HG02623 (cell line): Measurements from ENCODE around the gene MOB2.

Experiments
- ATAC-seq: cut with Tn5 transposase; IDR thresholded peaks from one replicate; pipeline ENCODE4 v1.9.1; 2021; ENCODE audit warnings: moderate library complexity; ENCODE audit not compliant: unreplicated experiment

Gene MOB2

DNA sequence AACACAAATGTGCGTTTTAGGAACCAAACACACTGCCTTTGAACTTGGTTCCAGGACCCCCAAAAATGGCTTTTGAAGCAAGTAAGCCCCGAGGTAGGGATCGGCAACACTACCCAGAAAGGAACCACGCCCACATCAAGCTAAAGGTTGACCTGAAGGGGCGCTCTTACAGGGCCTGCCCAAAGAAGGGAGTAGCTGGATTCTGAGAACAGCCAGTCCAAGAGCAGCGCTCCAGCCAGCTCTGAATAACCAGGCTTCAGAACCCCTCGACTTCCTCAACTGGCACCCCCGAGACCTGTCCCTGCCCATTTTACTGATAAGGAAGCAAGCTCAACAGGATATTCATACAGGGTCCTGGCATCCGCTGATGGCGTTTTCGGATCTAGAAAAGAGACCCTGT lies 18.9 kb upstream of the MOB2 start:
- no peak for ATAC-seq

DNA sequence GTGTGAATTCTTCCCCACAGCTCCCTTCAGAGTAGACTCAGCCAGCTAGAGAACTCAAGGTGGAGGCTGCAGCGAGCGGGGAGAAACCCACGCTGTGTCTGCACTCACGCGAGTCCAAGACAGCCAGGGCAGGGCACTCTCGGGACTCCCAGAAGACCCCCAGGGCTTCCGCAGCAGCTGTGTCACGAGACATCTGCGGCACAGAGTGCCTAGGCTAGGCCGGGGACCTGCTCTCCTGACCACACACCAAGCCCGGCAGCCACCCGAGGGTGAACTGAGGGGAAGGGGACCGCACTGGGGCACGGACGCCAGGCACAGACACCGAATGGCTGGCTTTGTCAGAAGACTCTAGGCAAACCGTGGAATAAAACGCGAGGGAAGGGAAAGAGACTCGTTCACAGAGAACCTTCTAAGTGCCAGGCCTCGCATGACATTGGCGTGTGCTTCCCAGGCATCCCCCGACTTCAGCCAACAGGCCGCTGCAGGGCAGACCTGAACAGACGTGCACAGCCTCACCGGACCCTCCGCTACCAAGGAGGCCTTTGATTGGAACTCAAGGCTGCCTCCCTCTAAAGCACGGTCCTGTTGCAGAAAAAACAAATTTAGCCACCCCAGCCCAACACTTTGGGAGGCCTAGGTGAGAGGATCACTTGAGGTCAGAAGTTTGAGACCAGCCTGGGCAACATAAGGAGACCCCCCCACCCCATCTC lies 18.2 kb upstream of the MOB2 start:
- ATAC-seq, result no peak

DNA sequence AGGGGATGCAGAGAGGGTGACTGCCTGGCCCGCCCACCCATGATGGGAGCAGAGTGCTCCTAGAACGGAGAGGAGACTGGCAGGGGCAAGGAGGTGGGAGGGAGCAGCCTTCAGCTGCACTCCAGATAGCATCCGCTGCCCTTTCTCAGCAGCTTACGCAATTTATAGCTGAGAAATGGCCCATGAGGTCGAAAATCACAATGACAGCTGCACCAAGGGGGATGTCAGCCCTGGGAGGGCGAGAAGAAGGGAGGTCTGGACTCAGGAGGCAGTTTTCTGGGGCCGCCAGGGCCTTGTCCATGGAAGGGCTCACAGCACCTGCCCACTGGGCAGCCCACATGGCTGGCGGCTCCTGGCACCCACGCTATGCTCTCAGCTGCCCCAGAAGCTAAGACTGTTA lies 17.6 kb upstream of the MOB2 start:
- ATAC-seq, result no peak

DNA sequence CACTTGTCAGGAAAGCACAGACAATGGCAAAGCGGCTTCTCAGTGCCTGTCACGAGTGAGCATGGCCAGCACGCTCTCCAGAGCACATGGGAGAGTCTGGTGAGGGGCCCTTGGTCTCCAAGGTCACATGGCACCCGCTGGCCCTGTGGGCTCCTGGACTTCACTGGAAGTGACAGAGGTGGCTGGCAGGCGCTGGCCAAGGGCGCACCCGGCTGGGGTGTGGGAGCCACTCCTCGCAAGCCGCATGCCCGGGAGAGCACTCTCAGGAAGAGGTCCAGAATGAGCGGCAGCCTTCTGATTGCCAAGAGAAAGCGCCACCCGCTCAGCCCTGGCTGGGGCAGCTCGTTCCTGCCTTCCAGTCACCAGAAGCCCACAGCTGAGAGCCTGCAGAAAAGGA lies 17.1 kb upstream of the MOB2 start:
- no peak for ATAC-seq

DNA sequence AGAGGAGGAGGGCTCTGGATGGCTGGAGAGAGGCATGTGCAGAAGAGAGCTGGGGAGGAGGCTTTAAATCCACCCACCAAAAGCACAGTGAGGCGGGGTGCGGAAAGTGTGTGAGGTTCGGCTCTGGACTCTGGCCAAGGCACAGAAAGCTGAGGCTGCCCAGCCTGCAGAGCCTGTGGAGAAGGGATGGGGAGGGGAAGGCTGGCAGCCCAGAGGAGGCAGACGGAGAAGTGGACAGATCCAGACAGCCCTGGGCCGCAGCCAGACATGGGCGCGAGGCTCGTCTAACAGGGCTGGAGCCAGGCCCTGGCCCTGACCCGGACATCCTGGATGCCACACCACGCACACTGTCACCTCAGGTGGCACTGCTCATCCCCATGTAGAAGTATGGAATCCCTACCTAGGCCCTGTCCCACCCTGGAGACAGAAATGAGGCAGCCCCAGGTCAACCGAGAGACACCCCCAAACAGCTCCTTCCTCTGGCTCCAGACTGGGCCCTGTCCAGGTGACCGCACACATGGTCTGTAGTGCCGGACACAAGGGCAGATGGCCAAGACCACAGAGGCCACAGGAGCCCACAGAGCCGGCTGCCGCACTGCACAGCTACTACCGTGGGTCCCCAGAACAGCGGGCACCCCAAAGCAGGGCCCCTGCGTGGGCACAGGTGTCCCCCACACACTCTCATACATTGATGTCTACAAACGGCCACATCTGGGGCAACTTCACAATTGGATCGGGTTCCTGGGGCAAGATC lies 16.6 kb upstream of the MOB2 start:
- no peak for ATAC-seq

DNA sequence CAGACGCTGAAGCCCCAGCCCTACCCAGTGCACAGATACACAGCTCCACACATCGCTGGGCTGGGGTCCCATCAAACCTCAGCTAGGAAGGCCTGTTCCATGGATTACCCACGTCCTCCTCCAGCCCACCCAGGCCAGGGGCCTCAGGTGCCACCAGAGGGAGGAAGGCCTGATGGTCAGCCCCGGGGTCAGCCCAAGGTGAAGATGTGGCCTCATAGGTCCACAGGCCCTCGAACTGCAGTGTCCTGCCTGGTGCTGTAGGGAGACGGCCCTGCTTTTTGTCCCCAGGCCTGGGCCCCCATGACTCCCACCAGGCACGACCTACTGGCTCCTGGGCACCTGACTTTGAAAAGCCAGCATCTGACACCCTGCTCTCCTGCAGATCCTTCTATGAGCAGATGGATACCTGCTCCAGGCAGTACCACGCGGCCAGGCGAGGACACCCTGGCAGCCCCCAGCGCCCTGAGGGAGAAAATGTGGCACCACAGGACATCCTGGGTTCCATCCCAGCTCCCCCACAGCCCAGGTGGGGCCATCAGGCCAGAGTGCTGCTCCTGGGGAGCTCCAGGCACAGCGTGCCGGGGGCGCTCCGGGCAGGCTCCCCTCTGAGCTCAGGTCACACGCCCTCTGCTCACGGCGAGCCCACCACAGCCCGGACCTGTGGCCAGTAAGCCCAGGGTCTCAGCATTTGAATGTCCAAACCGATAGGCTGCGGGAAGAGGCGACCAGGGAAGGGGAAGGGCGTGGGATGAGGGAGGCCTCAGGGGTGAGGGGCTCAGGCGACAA lies 15.8 kb upstream of the MOB2 start:
- ATAC-seq, result no peak

DNA sequence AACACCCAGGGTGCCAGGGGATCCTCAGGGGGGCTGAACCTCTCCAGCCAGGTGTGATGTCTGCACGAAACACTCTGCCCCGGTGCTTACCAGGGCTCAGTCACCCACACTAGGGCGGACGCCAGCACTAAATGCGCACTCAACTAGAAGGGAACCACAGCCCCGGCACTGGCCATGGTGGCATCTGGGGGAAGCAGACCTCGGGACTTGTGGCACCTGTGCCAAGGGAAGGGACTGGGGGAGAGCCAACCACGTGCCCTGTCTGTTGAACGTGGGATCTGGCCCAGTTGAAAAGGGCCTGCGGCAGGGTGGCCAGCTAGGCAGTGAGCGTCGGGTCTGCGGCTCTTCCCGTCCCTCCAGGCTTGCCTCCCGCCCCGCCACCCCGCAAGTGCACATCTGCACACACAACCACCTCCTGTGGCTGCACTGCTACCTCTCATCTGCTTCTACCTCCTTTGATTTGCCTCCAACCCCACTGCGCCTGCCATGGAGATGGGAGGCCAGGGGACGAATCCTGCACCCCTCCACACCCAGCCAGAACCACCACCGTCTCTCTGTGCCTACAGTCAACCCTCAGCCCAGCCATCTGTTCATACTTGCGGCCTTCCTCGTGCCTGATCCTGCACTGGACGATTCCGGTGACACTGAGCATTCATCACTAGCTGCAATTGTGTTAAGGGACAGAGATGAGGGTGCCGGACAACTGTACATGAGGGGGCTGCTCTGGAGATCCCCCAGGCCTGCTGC lies 15.0 kb upstream of the MOB2 start:
- no peak for ATAC-seq

DNA sequence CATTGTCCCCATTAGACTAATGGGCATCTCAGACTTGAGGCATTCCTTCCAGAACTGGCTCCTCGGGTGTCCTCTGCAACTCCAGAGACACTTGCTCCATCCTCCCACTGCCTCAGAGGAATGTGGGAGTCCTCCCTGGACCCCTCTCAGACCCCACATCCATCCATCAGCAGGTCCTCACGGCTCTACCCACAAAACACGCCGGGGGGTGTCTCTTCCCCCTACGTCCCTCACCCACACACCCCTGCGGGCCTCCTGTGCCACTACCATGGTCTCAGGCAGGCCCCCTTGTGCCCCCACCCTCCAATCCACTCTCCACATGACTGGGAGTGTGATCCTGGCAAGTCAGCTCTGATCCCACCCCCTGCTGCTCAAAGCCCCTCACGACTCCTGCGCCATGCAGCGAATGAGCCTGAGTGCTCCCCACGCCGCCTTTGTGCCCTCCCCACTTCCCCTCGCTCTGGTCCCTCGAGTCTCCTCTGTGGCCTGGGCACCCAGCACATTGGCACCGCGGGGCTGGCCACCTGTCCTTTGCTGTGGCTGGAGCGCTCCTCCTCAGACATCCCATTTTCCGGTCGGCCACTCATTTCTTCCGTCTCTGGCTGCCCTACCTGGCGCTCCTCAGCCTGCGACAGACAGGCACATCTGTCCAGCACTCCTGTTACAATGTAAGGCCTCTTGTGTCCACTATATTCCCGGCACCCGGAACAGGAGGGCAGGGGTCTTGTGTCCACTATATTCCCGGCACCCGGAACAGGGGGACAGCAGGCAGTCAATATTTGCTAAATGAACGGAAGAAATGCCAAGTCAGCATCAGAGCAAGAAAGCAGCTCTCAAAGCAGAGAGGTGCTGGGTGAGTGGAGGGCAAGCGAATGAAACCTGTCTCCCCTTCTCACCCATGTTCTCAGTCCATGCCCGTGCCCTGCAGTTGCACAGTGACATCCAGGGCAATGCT lies 14.2 kb upstream of the MOB2 start:
- no peak for ATAC-seq

DNA sequence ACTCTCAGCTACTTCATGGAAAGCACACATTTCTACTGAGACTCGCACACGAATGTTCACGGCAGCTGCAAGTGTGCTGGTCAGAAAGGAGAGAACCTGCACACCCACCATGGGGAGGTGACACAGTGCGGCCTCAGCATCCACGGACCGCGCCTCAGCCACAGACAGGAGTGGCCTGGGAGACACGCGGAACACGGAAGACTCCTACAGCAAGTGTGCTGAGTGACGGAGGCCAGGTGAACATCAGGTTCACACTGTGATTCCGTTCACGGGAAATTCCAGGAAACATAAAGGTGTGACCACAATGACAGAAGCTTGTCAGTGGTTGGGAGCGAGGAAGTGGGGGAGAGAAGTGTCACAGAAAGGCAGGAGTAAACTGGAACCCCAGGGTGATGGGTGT lies 13.3 kb upstream of the MOB2 start:
- ATAC-seq, result no peak

DNA sequence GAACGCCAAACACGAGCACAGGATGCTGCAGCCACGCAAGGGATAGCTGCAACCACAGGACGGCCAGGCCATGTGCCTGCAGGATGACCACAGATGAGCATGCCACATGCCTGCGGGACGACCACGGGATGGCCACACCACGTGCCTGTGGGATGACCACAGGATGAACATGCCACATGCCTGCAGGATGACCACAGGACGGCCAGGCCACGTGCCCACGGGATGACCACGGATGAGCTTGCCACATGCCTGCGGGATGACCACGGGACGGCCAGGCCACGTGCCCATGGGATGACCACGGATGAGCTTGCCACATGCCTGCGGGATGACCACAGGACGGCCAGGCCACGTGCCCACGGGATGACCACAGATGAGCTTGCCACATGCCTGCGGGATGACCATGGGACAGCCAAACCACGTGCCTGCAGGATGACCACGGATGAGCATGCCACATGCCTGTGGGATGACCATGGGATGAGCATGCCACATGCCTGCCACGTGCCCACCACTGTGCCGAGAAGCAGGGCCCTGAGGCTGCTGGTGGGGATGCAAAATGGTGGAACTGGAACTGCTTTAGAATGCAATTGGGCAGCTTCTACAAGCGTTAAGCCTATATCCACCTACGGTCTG lies 12.8 kb upstream of the MOB2 start:
- ATAC-seq, result no peak

DNA sequence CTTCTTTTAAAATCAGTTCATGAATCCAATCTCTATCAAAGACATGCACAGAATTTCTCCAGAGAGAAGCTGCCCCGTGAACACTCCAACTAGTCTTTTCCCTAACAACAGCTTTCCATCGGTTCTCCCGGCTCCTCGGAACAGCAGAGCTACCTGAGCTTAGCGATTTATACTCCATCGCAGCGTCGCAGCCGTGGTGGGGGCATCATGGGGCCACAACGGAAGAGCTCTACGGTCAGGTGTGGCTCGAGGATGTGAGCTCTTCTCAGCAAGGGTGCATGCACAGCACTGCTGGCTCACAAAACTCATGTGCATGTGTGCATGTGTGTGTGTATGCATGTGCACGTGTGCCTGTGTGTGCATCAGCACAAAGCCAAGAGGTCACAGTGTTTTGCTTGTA lies 11.7 kb upstream of the MOB2 start:
- ATAC-seq, result no peak

DNA sequence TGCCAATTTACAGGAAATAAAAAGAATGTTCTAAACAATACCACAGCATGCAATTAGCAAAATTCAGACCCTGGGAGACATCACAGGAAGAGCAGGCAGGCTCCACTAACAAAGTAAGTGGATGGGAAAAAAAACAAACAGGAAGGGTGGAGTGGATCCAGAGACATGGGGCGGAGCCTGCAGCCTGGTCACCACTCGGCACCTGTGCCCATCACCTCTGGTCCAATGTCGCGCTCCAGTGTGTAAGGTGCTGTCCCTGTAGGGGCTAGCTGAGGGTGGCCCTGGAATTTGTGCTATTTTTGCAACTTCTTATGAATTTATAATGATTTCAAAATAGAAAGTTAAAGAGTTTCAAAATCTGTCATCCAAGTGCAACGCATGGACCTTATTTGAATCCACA lies 11.0 kb upstream of the MOB2 start:
- ATAC-seq, result no peak

DNA sequence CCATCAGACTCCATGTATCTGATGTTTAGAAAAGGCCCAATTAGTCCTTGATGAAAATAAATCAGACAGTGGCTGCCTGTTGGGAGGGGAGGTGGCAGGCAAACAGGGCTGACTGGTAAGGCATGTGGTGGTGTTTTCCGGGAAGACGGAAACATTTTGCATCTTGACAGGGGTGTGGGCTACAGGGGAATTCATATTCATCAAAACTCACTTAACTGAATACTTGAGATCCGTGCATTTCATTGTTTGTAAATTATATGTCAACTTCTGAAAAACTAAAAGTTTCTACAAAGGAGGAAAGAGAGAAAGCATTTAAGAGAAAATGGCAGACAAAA lies 10.1 kb upstream of the MOB2 start:
- no peak for ATAC-seq

DNA sequence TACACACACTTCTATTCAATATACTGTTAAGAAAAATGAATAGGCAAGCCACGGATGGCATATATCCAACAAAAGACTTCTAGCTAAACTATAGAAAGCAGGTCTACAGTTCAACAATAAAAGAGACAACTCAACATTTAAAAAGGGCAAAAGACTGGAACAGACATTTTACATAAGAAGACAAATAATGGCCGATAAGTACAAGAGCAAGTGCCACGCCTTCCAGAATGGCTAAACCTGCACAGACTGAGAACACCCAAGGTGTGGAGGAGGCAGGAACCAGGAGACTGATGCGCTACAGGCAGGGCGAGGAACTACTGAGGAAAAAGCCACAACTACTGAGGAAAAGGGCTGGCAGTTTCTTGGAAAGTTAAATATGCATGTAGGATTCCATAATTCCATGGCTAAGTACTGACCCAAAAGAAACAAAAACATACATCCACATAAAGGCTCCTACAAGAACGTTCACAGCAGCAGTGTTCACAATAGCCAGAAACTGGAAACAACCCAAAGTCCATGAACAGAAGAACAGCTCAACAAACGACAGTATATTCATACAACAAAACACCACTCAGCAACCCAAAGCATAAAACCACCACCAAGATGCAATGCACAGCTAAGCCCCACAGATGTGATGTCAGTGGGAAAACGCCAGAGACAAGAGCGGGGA lies 9.6 kb upstream of the MOB2 start:
- no peak for ATAC-seq

DNA sequence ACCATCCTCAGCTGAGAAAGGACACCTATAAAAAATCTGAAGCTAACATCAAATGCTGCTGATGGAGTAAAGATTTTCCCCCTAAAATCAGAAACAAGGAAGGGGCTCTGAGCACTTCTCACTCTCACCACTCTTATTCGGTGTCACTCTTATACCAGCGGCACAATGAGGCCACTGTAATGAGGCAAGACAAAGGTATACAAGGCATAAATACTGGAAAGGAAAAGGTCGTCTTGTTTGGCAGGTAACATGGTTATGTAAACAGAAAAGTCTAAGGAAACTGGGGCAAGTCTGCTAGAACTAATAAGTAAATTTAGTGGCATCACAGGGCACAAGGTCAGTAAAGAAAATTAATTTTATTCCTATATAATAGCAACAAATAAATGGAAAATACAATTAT lies 8.1 kb upstream of the MOB2 start:
- no peak for ATAC-seq

DNA sequence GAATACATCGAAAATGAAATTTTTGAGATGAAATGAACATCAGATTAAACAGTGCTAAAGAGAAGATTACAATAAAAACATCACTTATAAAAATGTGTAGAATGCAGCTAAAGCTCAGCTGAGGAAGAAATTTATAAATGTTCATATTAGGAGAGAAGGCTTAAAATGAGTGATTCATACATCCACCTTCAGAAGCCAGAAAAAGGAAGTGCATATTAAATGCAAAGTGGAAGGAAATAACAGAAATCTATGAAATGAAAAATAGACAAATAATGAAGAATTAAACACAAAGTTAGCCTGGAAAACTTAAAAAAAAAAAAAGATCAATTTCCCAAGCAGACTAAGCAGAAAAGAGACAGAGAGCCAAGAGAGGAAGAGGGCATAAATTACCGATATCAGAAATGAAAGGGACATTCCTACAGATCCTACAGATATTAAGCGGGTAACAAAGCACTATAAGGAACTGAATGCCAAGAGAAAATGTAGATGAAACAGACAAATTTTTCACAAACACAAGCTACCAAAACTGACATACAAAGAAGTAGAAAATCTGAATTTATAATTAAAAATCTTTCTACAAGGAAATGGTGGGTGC lies 7.2 kb upstream of the MOB2 start:
- no peak for ATAC-seq

DNA sequence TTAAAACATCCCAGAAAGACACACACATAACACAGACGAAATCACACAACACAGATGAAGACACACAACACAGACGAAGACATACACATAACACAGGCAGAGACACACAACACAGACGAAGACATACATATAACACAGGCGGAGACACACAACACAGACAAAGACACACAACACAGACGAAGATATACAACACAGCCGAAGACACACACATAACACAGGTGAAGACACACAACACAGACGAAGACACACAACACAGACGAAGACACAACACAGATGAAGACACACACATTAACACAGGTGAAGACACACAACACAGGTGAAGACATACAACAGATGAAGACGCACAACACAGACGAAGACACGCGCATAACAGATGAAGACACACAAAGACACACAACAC lies 4.8 kb upstream of the MOB2 start:
- ATAC-seq, result no peak

DNA sequence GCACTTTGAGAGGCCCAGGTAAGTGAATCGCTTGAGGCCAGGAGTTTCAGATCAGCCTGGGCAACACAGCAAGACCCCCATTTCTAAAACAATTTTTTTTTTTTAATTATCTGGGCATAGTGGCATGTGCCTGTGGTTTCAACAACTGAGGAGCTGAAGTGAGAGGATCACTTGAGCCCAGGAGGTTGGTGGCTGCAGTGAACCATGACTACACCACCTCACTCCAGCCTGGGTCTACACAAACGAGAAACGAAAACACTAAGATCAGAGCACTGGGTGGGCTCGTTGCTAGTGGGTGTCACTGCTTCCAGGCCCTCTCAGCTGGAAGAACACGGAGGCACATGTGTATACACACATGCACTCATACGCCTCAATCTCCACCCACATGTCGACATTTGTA lies 4.1 kb upstream of the MOB2 start:
- ATAC-seq, result no peak
